B cell (primary cell): Measurements from ENCODE around the gene FMN2. TPM values are rescaled to one million over a fixed set of nuclear protein-coding genes. Genes with fewer than 3 reads are reported as not detected.

Source experiments
- ATAC-seq: fragments of 200-7000 bp; cut with Tn5 transposase; one replicate; pipeline ENCODE4 v1.10.0; 2021; ENCODE audit warnings: low read depth, mild to moderate bottlenecking, moderate number of reproducible peaks, moderate library complexity
- CTCF ChIA-PET: fragments of 350-600 bp; sonication (Branson Sonifier 250); formaldehyde crosslinking; loops from one replicate; lab custom pipeline; 2021; ENCODE audit warnings: antibody characterized with exemption, inconsistent platforms; lab: Charles Lee
- POLR2A ChIA-PET: fragments of 350-600 bp; sonication (Branson Sonifier 250); formaldehyde crosslinking; loops from one replicate; lab custom pipeline; 2021; ENCODE audit warnings: antibody characterized with exemption; lab: Charles Lee
- DNase-seq: peaks from one replicate; pipeline ENCODE4 v3.0.0; 2013
- H2AFZ ChIP-seq: 2 replicates; pipeline ENCODE4 v1.6.1; 2012; ENCODE audit warnings: mild to moderate bottlenecking, low read depth, low read length; ENCODE audit not compliant: insufficient read depth, poor library complexity, severe bottlenecking
- H3K27ac ChIP-seq, 2 donors: 1 replicate in 1 of 2; 2 replicates in 1 of 2; pipeline ENCODE4 v1.5.1; 2012 to 2013; ENCODE audit warnings: low read length in 2 of 2, mild to moderate bottlenecking in 2 of 2, moderate library complexity in 1 of 2
- H3K27me3 ChIP-seq, 4 experiments: fragments of 200-600 bp in 1 of 4; sonication (generic) in 1 of 4; replicated peaks in 1 of 4; 1 replicate in 2 of 4; 2 replicates in 2 of 4; pipeline versions ENCODE4 v1.6.1 to v1.7.0; 2013 to 2016; ENCODE audit warnings: low read length in 3 of 4, mild to moderate bottlenecking in 2 of 4, mixed read lengths in 1 of 4, moderate library complexity in 1 of 4; ENCODE audit not compliant: insufficient read depth in 4 of 4, control insufficient read depth in 3 of 4; ENCODE audit errors: control extremely low read depth in 1 of 4
- H3K36me3 ChIP-seq, 2 experiments: replicated peaks in 1 of 2; 1 replicate in 1 of 2; 2 replicates in 1 of 2; pipeline versions ENCODE4 v1.6.1 to v1.7.1; 2013; ENCODE audit warnings: low read length in 1 of 2; ENCODE audit not compliant: insufficient read depth in 2 of 2, control insufficient read depth in 1 of 2; ENCODE audit errors: control extremely low read depth in 1 of 2, extremely low read depth in 1 of 2
- H3K4me1 ChIP-seq, 2 donors: fragments of 200-600 bp in 1 of 2; sonication (generic) in 1 of 2; 1 replicate in 1 of 2; 2 replicates in 1 of 2; pipeline versions ENCODE4 v1.5.1 to v1.6.1; 2013 to 2017; ENCODE audit warnings: low read length in 2 of 2; ENCODE audit not compliant: control insufficient read depth in 2 of 2, insufficient read depth in 2 of 2
- H3K4me2 ChIP-seq: replicated peaks from 2 replicates; pipeline ENCODE3; 2012; ENCODE audit warnings: mild to moderate bottlenecking, low read depth, low read length; ENCODE audit not compliant: poor library complexity, severe bottlenecking
- H3K4me3 ChIP-seq, 5 experiments: fragments of 200-600 bp in 1 of 5; sonication (generic) in 1 of 5; 1 replicate in 3 of 5; 2 replicates in 2 of 5; pipeline versions ENCODE4 v1.5.1 to v1.7.0; 2011 to 2016; ENCODE audit warnings: low read length in 4 of 5, mild to moderate bottlenecking in 4 of 5, low read depth in 2 of 5, control low read depth in 1 of 5, moderate library complexity in 1 of 5; ENCODE audit not compliant: insufficient read depth in 1 of 5; ENCODE audit errors: control extremely low read depth in 1 of 5, extremely low read depth in 1 of 5
- H3K79me2 ChIP-seq: fragments of 200-600 bp; sonication (generic); one replicate; pipeline ENCODE4 v1.6.0; 2016; ENCODE audit warnings: low read length; ENCODE audit not compliant: control insufficient read depth, insufficient read depth
- H3K9ac ChIP-seq: fragments of 200-600 bp; sonication (generic); 2 replicates; pipeline ENCODE4 v1.6.1; 2017; ENCODE audit warnings: mild to moderate bottlenecking, low read length, moderate library complexity
- H3K9me3 ChIP-seq, 3 donors: one replicate each; pipeline versions ENCODE4 v1.6.1 to v1.7.1; 2013; ENCODE audit warnings: low read length in 2 of 3; ENCODE audit not compliant: control insufficient read depth in 2 of 3, insufficient read depth in 1 of 3; ENCODE audit errors: control extremely low read depth in 1 of 3
- H4K20me1 ChIP-seq: 2 replicates; pipeline ENCODE4 v1.6.0; 2012; ENCODE audit warnings: mild to moderate bottlenecking, low read length; ENCODE audit not compliant: insufficient read depth, control insufficient read depth, poor library complexity, severe bottlenecking
- H3K27ac Mint-ChIP-seq: one replicate; pipeline ENCODE4 v1.8.0; 2021; ENCODE audit warnings: mixed read lengths
- H3K27me3 Mint-ChIP-seq: one replicate; pipeline ENCODE4 v1.8.0; 2021; ENCODE audit warnings: mixed read lengths
- H3K4me1 Mint-ChIP-seq: one replicate; pipeline ENCODE4 v1.8.0; 2021; ENCODE audit warnings: mixed read lengths
- H3K4me3 Mint-ChIP-seq: one replicate; pipeline ENCODE4 v1.8.0; 2021; ENCODE audit warnings: mixed read lengths
- H3K9me3 Mint-ChIP-seq: one replicate; pipeline ENCODE4 v1.8.0; 2022; ENCODE audit warnings: mixed read lengths; ENCODE audit not compliant: insufficient read depth
- CTCF ChIP-seq: fragments of 200-600 bp; IDR thresholded peaks from one replicate; pipeline ENCODE4 v1.8.0; 2022; ENCODE audit warnings: antibody characterized with exemption, mild to moderate bottlenecking
- EZH2 ChIP-seq: IDR thresholded peaks from 2 replicates; pipeline ENCODE4 v1.6.1; 2012; ENCODE audit warnings: borderline replicate concordance, low read depth, mild to moderate bottlenecking, moderate library complexity, low read length; ENCODE audit not compliant: insufficient read depth, poor library complexity, severe bottlenecking
- WGBS: methylation state at CpG from one replicate; pipeline ENCODE4 v1.1.5; 2013; ENCODE audit warnings: missing lambda C conversion rate; ENCODE audit not compliant: insufficient coverage; 5-methylcytosine and 5-hydroxymethylcytosine counted together
- intact Hi-C: fragments of 100-400 bp; cut with micrococcal nuclease; formaldehyde crosslinking; loops from one replicate; pipeline ENCODE4 v1.10.0; 2022
- polyA plus RNA-seq: library from polyadenylated mRNA; depleted of rRNA; stranded (reverse); fragments of >200 nt; gene quantifications from 2 replicates; pipeline ENCODE4 v1.2.3, GENCODE V29; 2012
- total RNA-seq, 2 donors: library from RNA; stranded (reverse); fragments of 120-200 nt in 1 of 2; gene quantifications; 1 replicate in 1 of 2; 2 replicates in 1 of 2; pipeline versions ENCODE4 v1.2.3 to v1.2.4, GENCODE V29; 2013 to 2022

Gene FMN2
- total and polyA plus RNA-seq, 2 donors (not counting 1 experiment from before 2014, with no cell fraction given): not detected

- Mint-ChIP-seq H3K9me3 (no peaks in the 10 kb centered on the region), H3K4me1 (no peaks in the 10 kb centered on the region), H3K27me3 (no peaks in the 10 kb centered on the region), H3K27ac (no peak overlapping the region), H3K4me3 (no peak overlapping the region)
- no peak for TF ChIP-seq CTCF
- TF ChIP-seq EZH2: no peak
- no peak overlapping the region for H3K27ac ChIP-seq
- no peak overlapping the region for H2AFZ ChIP-seq
- no peak overlapping the region for H3K4me2 ChIP-seq
- no peak overlapping the region for H3K9ac ChIP-seq
- H3K4me1 ChIP-seq: no peaks in the 10 kb centered on the region
- no peak for DNase-seq
- H3K79me2 ChIP-seq: no peaks in the 10 kb centered on the region
- no peak overlapping the region for H3K4me3 ChIP-seq
- no CpG with 5 or more reads among the region's 6 CpGs for WGBS
- no peaks in the 10 kb centered on the region for H4K20me1 ChIP-seq
- ChIA-PET CTCF (no interaction called here), POLR2A (no interaction called here)
- H3K36me3 ChIP-seq: no peaks in the 10 kb centered on the region
- intact Hi-C loops: no loop called here
- no peaks in the 10 kb centered on the region for H3K27me3 ChIP-seq
- H3K9me3 ChIP-seq: peaks cover 0 to 3% (median 0%) of the 10 kb centered on the region in 3 donors
- ATAC-seq: no peak
These were observed 249.9 kb downstream of the FMN2 start for GRCh38 chr1:240341365-240342250.

GRCh38 chr1:240342251-240342625 is 250.6 kb downstream of the FMN2 start:
- no peak for TF ChIP-seq CTCF
- TF ChIP-seq EZH2: no peak
- Histone ChIP-seq H3K79me2 (no peaks in the 10 kb centered on the region), H4K20me1 (no peaks in the 10 kb centered on the region), H3K36me3 (no peaks in the 10 kb centered on the region), H3K9me3 (peaks cover 0 to 3% (median 0%) of the 10 kb centered on the region in 3 donors), H3K4me3 (no peak overlapping the region), H2AFZ (no peak overlapping the region), H3K27me3 (no peaks in the 10 kb centered on the region), H3K27ac (no peak overlapping the region), H3K4me2 (no peak overlapping the region), H3K9ac (no peak overlapping the region), H3K4me1 (no peaks in the 10 kb centered on the region)
- CTCF ChIA-PET: no interaction called here
- Mint-ChIP-seq H3K9me3 (no peaks in the 10 kb centered on the region), H3K4me1 (no peaks in the 10 kb centered on the region), H3K27me3 (no peaks in the 10 kb centered on the region), H3K27ac (no peak overlapping the region), H3K4me3 (no peak overlapping the region)
- WGBS: no CpG with 5 or more reads among the region's 3 CpGs
- intact Hi-C loops: no loop called here
- DNase-seq: no peak
- no peak for ATAC-seq
- POLR2A ChIA-PET: no interaction called here
